GM19452 (cell line): Measurements from ENCODE around the gene PLCB4.

ENCODE experiments used
- ATAC-seq: cut with Tn5 transposase; IDR thresholded peaks from one replicate; pipeline ENCODE4 v1.9.1; 2021; ENCODE audit not compliant: unreplicated experiment

Gene PLCB4

DNA sequence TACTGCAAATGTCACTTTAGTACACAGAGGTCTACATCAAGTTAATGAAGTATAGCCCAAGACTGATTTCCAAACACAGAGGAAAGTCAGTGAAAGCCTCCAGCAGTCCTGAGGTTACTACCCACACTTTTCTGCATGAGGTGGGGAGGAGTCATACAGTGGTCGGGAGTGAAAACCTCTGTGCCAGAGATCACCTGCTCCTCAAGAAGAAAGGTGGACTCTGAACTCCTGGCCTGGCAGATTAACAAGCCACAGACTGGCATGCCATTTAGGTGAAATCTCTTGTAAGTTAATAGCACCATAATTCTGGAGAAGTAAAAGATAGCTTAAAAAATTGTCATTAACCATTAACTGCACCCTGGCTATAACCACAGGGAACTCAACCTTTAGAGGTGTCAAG is 320.5 kb downstream of the PLCB4 start:
- no peak for ATAC-seq

- ATAC-seq: no peak
These were observed 321.6 kb downstream of the PLCB4 start for GRCh38 chr20:9390441-9390840.

- ATAC-seq: no peak
These were observed 324.3 kb downstream of the PLCB4 start for GRCh38 chr20:9392892-9393857.

DNA sequence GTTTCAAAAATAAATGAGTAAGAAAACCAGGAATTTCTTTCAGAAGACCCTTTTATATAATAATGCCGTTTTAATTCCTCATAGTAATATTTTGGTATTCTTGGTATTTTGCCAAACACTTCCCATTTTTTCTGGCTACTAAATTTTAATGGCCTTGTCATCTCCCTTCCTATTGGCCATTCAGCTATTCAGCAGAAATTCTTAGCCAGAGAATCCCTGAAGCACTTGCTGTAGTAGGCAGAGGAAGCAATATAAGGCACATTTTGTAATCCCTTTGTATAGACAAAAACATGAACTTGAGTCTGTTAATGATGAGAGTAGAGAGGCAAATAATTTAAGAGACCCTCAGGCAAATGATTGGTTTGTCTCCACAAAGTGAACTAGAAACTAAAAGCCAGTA is 327.1 kb downstream of the PLCB4 start:
- no peak for ATAC-seq

DNA sequence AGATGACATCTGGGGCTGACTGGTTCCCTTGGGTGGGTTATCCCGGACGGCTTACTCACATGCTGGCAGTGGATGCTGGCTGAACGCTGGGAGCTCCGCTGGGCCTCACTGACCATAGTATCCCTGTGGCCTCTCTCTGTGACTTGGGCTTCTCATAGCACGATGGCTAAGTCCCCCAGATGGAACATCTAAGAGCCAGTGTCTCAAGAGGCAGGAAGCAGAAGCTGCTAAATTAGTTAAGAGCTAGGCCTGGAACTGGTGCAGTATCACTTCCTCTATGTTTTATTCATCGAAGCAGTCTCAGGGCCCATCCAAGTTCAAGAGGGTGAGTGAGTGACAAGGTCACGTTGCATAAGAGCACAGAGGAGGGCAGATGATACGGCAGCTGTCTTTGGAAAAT is 329.0 kb downstream of the PLCB4 start:
- ATAC-seq: peak; percentile 90

DNA sequence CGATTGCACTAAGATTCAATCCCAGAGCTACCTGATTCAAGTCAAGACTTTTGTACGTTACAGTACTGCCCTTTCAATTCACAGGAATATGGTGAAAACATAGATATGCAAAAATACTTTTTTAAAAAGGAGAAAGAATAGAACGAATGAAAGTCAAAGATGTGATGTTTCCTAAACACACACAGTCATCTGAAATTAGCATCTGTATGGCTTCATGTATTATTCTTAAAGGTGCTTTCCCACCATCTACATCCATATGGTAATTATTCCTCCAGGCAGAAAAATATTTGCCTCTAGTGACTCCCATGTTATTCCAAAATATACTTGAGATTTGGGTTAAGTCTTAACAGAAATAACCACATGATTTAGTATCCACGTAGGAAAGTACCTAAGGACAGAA is 330.0 kb downstream of the PLCB4 start:
- ATAC-seq: no peak

DNA sequence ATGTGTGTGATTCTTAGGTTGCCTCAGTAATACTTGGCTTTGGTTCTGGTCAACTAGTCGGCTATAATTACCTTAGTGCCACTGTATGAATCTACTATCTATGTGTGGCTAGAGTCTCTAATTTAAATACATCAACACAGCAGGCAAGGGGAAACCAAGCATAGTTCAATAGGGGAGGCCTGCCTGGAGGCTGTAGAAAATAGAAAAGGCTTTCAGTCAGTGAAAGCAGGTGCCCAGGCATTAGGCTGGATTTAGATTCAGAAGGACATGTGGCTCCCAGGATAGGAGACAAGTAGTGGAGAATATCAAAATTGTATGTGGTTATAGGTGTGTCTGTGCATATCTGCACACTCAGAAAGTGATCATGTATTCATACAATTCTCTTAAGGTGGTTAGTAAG is 330.4 kb downstream of the PLCB4 start:
- ATAC-seq: no peak

GRCh38 chr20:9400171-9401025 is 331.5 kb downstream of the PLCB4 start:
- no peak for ATAC-seq

DNA sequence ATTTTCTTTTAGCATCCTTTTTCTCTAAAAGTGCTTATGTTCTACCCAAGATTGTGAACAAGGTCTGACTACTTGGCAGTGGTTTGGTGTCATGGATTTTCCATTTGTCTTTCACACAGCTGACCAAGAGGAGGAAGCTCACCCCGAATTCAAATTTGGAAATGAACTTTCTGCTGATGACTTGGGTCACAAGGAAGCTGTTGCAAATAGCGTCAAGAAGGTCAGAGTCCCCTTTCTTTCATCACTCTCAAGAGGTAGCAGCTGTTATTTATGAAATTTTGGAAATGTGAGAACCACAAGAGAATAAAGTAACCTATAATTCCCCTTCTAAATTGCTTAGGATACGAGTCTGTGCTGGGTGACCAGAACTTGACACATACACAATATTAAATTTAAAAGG is 332.5 kb downstream of the PLCB4 start:
- ATAC-seq: no peak

- no peak for ATAC-seq
These were observed 333.3 kb downstream of the PLCB4 start for GRCh38 chr20:9402141-9402540.

- ATAC-seq: no peak
These were observed 333.7 kb downstream of the PLCB4 start for GRCh38 chr20:9402546-9402945.

- ATAC-seq: no peak
These were observed 334.6 kb downstream of the PLCB4 start for GRCh38 chr20:9403448-9403847.

- peak; percentile 78 for ATAC-seq
These were observed 339.0 kb downstream of the PLCB4 start for GRCh38 chr20:9407805-9408421.

- ATAC-seq: peak; percentile 24
These were observed 339.8 kb downstream of the PLCB4 start for GRCh38 chr20:9408422-9409300.

DNA sequence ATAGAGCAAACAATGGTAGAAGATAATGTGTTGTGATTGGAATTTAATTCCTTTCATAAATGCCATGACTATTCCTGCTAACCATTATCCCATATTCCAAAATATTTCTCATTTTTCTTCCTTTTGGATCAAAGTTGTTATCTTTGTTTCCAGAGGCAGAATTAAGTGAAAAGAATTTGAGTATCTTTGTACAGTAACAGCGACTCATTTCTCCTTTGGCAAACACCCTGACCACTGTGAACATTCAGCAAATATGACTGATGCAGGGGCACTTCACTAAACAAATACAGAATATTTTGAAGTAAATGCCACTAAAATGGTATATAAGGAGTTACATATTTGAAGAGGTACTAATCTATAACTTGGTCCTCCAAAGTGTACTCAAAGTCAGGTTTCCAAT is 340.5 kb downstream of the PLCB4 start:
- no peak for ATAC-seq

GRCh38 chr20:9409981-9410380 is 341.1 kb downstream of the PLCB4 start:
- ATAC-seq: no peak

- no peak for ATAC-seq
These were observed 342.9 kb downstream of the PLCB4 start for GRCh38 chr20:9411833-9412232.

GRCh38 chr20:9412309-9412708 is 343.4 kb downstream of the PLCB4 start:
- ATAC-seq: peak; percentile 65

DNA sequence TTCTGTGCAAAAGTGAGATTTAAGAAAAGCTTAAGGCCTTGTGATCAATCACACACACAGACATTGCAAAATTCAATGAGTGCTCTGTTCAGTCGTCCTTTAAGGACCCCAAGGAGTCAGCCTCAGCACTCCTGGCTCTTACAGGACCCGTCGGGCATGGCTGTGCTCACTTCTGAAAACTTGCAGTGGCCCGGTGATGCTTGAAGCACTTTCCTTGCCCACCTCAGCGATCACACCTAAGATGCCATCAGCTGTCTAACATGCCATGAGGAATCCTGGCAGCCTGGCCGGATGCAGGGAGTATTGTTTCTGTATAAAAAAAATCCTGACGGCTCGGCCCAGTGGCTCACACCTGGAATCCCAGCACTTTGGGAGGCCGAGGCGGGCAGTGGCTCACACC is 344.1 kb downstream of the PLCB4 start:
- no peak for ATAC-seq

DNA sequence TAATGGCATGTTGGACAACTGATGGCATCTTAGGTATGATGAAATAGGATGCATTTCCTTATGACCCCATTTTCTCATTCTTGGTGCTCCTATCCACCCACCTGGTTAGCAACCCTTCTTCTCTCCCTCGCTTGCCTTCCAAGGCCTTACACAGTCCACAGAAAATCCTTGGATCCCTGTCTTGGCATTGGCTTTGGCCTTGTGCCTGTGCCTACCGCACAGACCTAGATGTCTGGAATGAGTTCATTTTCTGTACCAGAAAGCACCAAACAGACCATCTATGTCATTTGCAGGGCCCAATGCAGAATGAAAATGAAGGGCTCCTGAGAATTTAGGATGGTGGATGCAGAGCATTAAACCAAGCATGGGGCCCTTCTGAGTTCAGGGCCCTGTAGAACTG is 346.5 kb downstream of the PLCB4 start:
- ATAC-seq: no peak
